GM06990 (cell line): ENCODE data around the gene SMOC2.

ENCODE experiments used
- DNase-seq: peaks from one replicate; pipeline ENCODE4 v3.0.0-alpha.2; 2011; ENCODE audit not compliant: insufficient read length; ENCODE audit errors: extremely low read depth
- H3K27me3 ChIP-seq: replicated peaks from 2 replicates; pipeline ENCODE4 v1.6.0; 2011; ENCODE audit warnings: low read length; ENCODE audit not compliant: control insufficient read depth, insufficient read depth
- H3K36me3 ChIP-seq: 2 replicates; pipeline ENCODE4 v1.5.1; 2011; ENCODE audit warnings: low read length; ENCODE audit not compliant: control insufficient read depth, insufficient read depth
- H3K4me3 ChIP-seq: replicated peaks from 2 replicates; pipeline ENCODE4 v1.5.1; 2011; ENCODE audit warnings: low read depth, mild to moderate bottlenecking, control low read depth, low read length
- CTCF ChIP-seq: IDR thresholded peaks from 2 replicates; pipeline ENCODE4 v1.5.1; 2011; ENCODE audit warnings: low read length, control low read depth, mild to moderate bottlenecking, inconsistent platforms; ENCODE audit not compliant: insufficient read depth, poor library complexity, severe bottlenecking

Gene SMOC2

GRCh38 chr6:168666699-168667427, 225.9 kb downstream of the SMOC2 start:
- no peak for TF ChIP-seq CTCF
- H3K27me3 ChIP-seq, result no peaks in the 10 kb centered on the region
- no peak overlapping the region for H3K4me3 ChIP-seq

GRCh38 chr6:168667428-168667805, 226.4 kb downstream of the SMOC2 start:
- no peaks in the 10 kb centered on the region for H3K36me3 ChIP-seq
- no peak for TF ChIP-seq CTCF

More at GRCh38 chr6:168666699-168667427, 225.9 kb downstream of the SMOC2 start:
- H3K36me3 ChIP-seq, result no peaks in the 10 kb centered on the region
- DNase-seq, result no peak

GRCh38 chr6:168670401-168670985, 229.5 kb downstream of the SMOC2 start:
- no peak for TF ChIP-seq CTCF
- no peaks in the 10 kb centered on the region for H3K27me3 ChIP-seq
- no peaks in the 10 kb centered on the region for H3K36me3 ChIP-seq
- H3K4me3 ChIP-seq, result no peak overlapping the region
- no peak for DNase-seq

More at GRCh38 chr6:168667428-168667805, 226.4 kb downstream of the SMOC2 start:
- DNase-seq, result no peak
- no peak overlapping the region for H3K4me3 ChIP-seq
- no peaks in the 10 kb centered on the region for H3K27me3 ChIP-seq

- Histone ChIP-seq H3K36me3 (no peaks in the 10 kb centered on the region), H3K4me3 (no peak overlapping the region), H3K27me3 (no peaks in the 10 kb centered on the region)
- no peak for TF ChIP-seq CTCF
- DNase-seq, result no peak
Observed at GRCh38 chr6:168671028-168671862, 230.3 kb downstream of the SMOC2 start.

GRCh38 chr6:168671863-168672546, 231.0 kb downstream of the SMOC2 start:
- H3K36me3 ChIP-seq, result no peaks in the 10 kb centered on the region
- H3K4me3 ChIP-seq, result no peak overlapping the region
- TF ChIP-seq CTCF, result no peak
- DNase-seq, result no peak
- H3K27me3 ChIP-seq, result no peaks in the 10 kb centered on the region
